Heart left ventricle (tissue), 16 donors: ENCODE data around the gene POU2AF2. TPM values are rescaled to one million over a fixed set of nuclear protein-coding genes. Genes with fewer than 3 reads are reported as not detected.

Experiments used
- ATAC-seq, 4 donors: fragments of 200-7000 bp; cut with Tn5 transposase; one replicate each; pipeline ENCODE4 v1.9.1; 2020 to 2022; ENCODE audit warnings: moderate library complexity in 4 of 4, mild to moderate bottlenecking in 3 of 4, moderate number of reproducible peaks in 1 of 4
- DNase-seq, 5 donors: peaks; one replicate each; pipeline ENCODE4 v3.0.0-alpha.2; 2020
- H3K27ac ChIP-seq, 12 donors: fragments of 200-600 bp; sonication (generic) in 4 of 12; one replicate each; pipeline versions ENCODE4 v1.5.0 to v1.8.0; 2016 to 2022; ENCODE audit warnings: mild to moderate bottlenecking in 2 of 12
- H3K27me3 ChIP-seq, 9 donors: fragments of 200-600 bp; sonication (generic) in 2 of 9; one replicate each; pipeline versions ENCODE4 v1.5.1 to v1.8.0; 2016 to 2022; ENCODE audit warnings: mild to moderate bottlenecking in 3 of 9
- H3K36me3 ChIP-seq, 9 donors: fragments of 200-600 bp; sonication (generic) in 2 of 9; one replicate each; pipeline versions ENCODE4 v1.5.0 to v1.8.0; 2018 to 2022; ENCODE audit warnings: mild to moderate bottlenecking in 2 of 9
- H3K4me1 ChIP-seq, 12 donors: fragments of 200-600 bp; sonication (generic) in 4 of 12; one replicate each; pipeline versions ENCODE4 v1.5.0 to v1.8.0; 2016 to 2022; ENCODE audit warnings: mild to moderate bottlenecking in 3 of 12
- H3K4me3 ChIP-seq, 12 donors: fragments of 200-600 bp; sonication (generic) in 4 of 12; one replicate each; pipeline versions ENCODE4 v1.5.0 to v1.8.0; 2017 to 2022; ENCODE audit warnings: mild to moderate bottlenecking in 9 of 12, moderate library complexity in 4 of 12
- H3K9me3 ChIP-seq, 12 donors: fragments of 200-600 bp; sonication (generic) in 4 of 12; one replicate each; pipeline versions ENCODE4 v1.5.0 to v1.8.0; 2016 to 2022; ENCODE audit warnings: mild to moderate bottlenecking in 1 of 12
- POLR2A ChIP-seq, 2 donors: fragments of 450-650 bp; IDR thresholded peaks; one replicate each; pipeline ENCODE4 v1.6.1; 2017; ENCODE audit warnings: antibody characterized with exemption in 2 of 2, mild to moderate bottlenecking in 2 of 2, moderate library complexity in 2 of 2
- WGBS, 4 donors: extraction: QIAGEN DNeasy Blood & Tissue Kit in 2 of 4; methylation state at CpG; one replicate each; pipeline versions ENCODE4 v1.1.5 to v1.1.7; 2013 to 2018; 5-methylcytosine and 5-hydroxymethylcytosine counted together
- intact Hi-C, 10 donors: fragments of 100-400 bp; cut with DNase I; formaldehyde crosslinking; loops; one replicate each; pipeline versions ENCODE4 v1.11.1 to v1.14.2; 2022
- polyA plus RNA-seq, 2 donors: library from polyadenylated mRNA; stranded (reverse); fragments of 200-250 nt; gene quantifications; one replicate each; pipeline ENCODE4 v1.2.3, GENCODE V29; 2013
- total RNA-seq, 9 donors: library from RNA; depleted of rRNA in 2 of 9; stranded (reverse); fragments of >200 nt in 2 of 9; fragmentation: NEBNext Ultra II Directional in 3 of 9; extraction: Animal tissue kit (Norgen Biotek cat#: 25700) in 3 of 9; gene quantifications; one replicate each; pipeline versions ENCODE4 v1.1.0 to v1.2.4, GENCODE V29; 2016 to 2023
- TF ChIP-seq, protein P1 (sequence below), 12 donors: fragments of 200-600 bp; sonication (generic) in 4 of 12; IDR thresholded peaks; one replicate each; pipeline versions ENCODE4 v1.5.0 to v1.8.0; 2018 to 2022; ENCODE audit warnings: antibody characterized with exemption in 12 of 12, mild to moderate bottlenecking in 5 of 12
- donor health status: ischemic (EF 13 %, LVEDD 7.1; RV severe dilation, severe dysfunction).
- donor health status: healthy with polysubstance abuse.
- donor health status: DM: no; HTN: yes; CAD: no.
- donor health status: DM: no; HTN: no; CAD: no.
- donor health status: ischemic (EF 25% LVEDD 6.9; RV normal size, moderate dysfunction).
- donor health status: ischemic (EF 25% LVEDD 5.7; RV mildly dilated, moderate dysfunction).
- donor health status: healthy.
- donor health status: DM: yes; HTN: yes; CAD: no.
- donor health status: ischemic (EF 35%, LVEDD 5.7; RV mildly dilated, moderate dysfunction).
- donor health status: nonischemic (EF 11% LVEDD 7.7; RV severe dilation, severe dysfunction).
- donor health status: DM: yes; HTN: yes; CAD: no.
- donor health status: PGD.
- donor health status: ischemic (EF 29% LVEDD 5.4; RV normal size, mild dysfunction).
- donor health status: nonischemic (EF 23%, LVEDD 6.1; RV moderate dilation, normal function).

POU2AF2 gene
- total and polyA plus RNA-seq, 11 donors, result not detected

GRCh38 chr11:111301004-111301841, 55.7 kb downstream of the POU2AF2 start:
- no peak overlapping the region for H3K4me3 ChIP-seq
- no peak for TF ChIP-seq POLR2A (IDR thresholded peaks at IDR 0.05)
- TF ChIP-seq, protein P1, sequence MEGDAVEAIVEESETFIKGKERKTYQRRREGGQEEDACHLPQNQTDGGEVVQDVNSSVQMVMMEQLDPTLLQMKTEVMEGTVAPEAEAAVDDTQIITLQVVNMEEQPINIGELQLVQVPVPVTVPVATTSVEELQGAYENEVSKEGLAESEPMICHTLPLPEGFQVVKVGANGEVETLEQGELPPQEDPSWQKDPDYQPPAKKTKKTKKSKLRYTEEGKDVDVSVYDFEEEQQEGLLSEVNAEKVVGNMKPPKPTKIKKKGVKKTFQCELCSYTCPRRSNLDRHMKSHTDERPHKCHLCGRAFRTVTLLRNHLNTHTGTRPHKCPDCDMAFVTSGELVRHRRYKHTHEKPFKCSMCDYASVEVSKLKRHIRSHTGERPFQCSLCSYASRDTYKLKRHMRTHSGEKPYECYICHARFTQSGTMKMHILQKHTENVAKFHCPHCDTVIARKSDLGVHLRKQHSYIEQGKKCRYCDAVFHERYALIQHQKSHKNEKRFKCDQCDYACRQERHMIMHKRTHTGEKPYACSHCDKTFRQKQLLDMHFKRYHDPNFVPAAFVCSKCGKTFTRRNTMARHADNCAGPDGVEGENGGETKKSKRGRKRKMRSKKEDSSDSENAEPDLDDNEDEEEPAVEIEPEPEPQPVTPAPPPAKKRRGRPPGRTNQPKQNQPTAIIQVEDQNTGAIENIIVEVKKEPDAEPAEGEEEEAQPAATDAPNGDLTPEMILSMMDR (IDR thresholded peaks at IDR 0.05), result no peak
- no peak for ATAC-seq
- DNase-seq, result no peak
- no peak overlapping the region for H3K27ac ChIP-seq
- H3K36me3 ChIP-seq, result no peaks in the 10 kb centered on the region
- peaks cover 0 to 17% (median 6%) of the 10 kb centered on the region in 12 donors for H3K4me1 ChIP-seq
- peaks cover 0 to 39% (median 7%) of the 10 kb centered on the region in 9 donors for H3K27me3 ChIP-seq
- intact Hi-C loops, result no loop called here
- no peaks in the 10 kb centered on the region for H3K9me3 ChIP-seq
- 90 to 93% (median 92%) methylated on average over 5 of the region's 5 CpGs for WGBS, 4 donors

GRCh38 chr11:111301842-111302118, 56.3 kb downstream of the POU2AF2 start:
- TF ChIP-seq POLR2A (IDR thresholded peaks at IDR 0.05), result no peak
- TF ChIP-seq, protein P1 (IDR thresholded peaks at IDR 0.05), result no peak
- WGBS, 4 donors, result 90 to 98% (median 92%) methylated on average over 3 of the region's 3 CpGs
- Histone ChIP-seq H3K4me3 (no peak overlapping the region), H3K9me3 (no peaks in the 10 kb centered on the region), H3K4me1 (peaks cover 0 to 17% (median 6%) of the 10 kb centered on the region in 12 donors), H3K36me3 (no peaks in the 10 kb centered on the region), H3K27ac (no peak overlapping the region), H3K27me3 (peaks cover 0 to 45% (median 7%) of the 10 kb centered on the region in 9 donors)
- ATAC-seq, result no peak
- DNase-seq, result no peak
- intact Hi-C loops, result no loop called here

- Histone ChIP-seq H3K4me3 (no peak overlapping the region), H3K27me3 (peaks cover 0 to 45% (median 7%) of the 10 kb centered on the region in 9 donors), H3K9me3 (no peaks in the 10 kb centered on the region), H3K4me1 (peaks cover 0 to 17% (median 6%) of the 10 kb centered on the region in 12 donors), H3K36me3 (no peaks in the 10 kb centered on the region), H3K27ac (no peak overlapping the region)
- no peak for ATAC-seq
- 62 to 70% (median 66%) methylated on average over 3 of the region's 3 CpGs for whole genome bisulfite sequencing, 4 donors
- no peak for TF ChIP-seq POLR2A (IDR thresholded peaks at IDR 0.05)
- TF ChIP-seq, protein P1 (IDR thresholded peaks at IDR 0.05), result no peak
- intact Hi-C loops, result no loop called here
- DNase-seq, result no peak
Measured at GRCh38 chr11:111302298-111302697, 56.8 kb downstream of the POU2AF2 start.

DNA sequence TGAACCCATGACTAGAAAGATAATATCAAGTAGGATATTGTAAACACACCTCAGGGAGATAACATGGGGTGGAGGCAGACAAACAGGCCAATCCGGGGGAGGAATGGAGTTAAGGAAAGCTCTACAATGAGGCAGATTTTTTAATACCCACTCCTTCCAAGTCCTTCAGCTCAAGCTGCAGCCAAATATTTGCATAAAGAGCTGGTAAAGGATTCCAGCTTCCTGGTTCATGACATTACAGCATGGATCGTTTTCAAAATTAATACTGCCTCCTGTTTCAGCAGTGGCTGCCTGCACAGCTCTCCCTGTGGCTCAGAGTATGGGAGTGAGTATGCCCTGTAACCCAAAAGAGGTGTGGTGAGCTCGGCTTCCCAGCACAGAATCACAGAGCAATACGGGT, 57.9 kb downstream of the POU2AF2 start:
- no peak overlapping the region for H3K4me3 ChIP-seq
- DNase-seq, result no peak
- H3K9me3 ChIP-seq, result no peaks in the 10 kb centered on the region
- no peak overlapping the region for H3K27ac ChIP-seq
- WGBS, 4 donors, result 49 to 63% (median 58%) methylated on average over 4 of the region's 4 CpGs
- no peaks in the 10 kb centered on the region for H3K36me3 ChIP-seq
- ATAC-seq, result no peak
- H3K27me3 ChIP-seq, result peaks cover 0 to 40% (median 7%) of the 10 kb centered on the region in 9 donors
- H3K4me1 ChIP-seq, result peaks cover 0 to 15% (median 4%) of the 10 kb centered on the region in 12 donors
- intact Hi-C loops, result no loop called here
- no peak for TF ChIP-seq POLR2A (IDR thresholded peaks at IDR 0.05)
- TF ChIP-seq, protein P1 (IDR thresholded peaks at IDR 0.05), result no peak
